Keratinocyte (primary cell): ENCODE measurements around the gene TMPRSS4.

ENCODE experiments used
- EZH2 ChIP-seq: IDR thresholded peaks from one replicate; pipeline ENCODE4 v1.6.1; 2012; ENCODE audit warnings: inconsistent platforms, mild to moderate bottlenecking, low read length, moderate library complexity
- TF ChIP-seq, protein P1 (sequence below), 3 experiments: IDR thresholded peaks in 1 of 3; conservative IDR thresholded peaks in 1 of 3; optimal IDR thresholded peaks in 1 of 3; 2 replicates in 2 of 3; 3 replicates in 1 of 3; pipeline versions ENCODE3 to v1.5.1; 2011; ENCODE audit warnings: low read length in 3 of 3, mild to moderate bottlenecking in 3 of 3, moderate library complexity in 2 of 3, control low read depth in 1 of 3, inconsistent platforms in 1 of 3; ENCODE audit not compliant: insufficient read depth in 2 of 3; ENCODE audit errors: extremely low read depth in 1 of 3

DNA sequence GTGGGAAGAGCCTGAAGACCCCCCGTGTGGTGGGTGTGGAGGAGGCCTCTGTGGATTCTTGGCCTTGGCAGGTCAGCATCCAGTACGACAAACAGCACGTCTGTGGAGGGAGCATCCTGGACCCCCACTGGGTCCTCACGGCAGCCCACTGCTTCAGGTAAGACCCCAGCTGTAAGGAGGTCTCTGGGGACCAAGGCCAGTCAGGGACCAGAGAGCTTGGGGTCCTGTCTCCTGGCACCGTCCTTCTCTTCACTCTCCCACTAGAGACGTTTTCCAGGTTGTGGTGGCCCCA is 34.8 kb downstream of the TMPRSS4 start:
- TF ChIP-seq, protein P1, sequence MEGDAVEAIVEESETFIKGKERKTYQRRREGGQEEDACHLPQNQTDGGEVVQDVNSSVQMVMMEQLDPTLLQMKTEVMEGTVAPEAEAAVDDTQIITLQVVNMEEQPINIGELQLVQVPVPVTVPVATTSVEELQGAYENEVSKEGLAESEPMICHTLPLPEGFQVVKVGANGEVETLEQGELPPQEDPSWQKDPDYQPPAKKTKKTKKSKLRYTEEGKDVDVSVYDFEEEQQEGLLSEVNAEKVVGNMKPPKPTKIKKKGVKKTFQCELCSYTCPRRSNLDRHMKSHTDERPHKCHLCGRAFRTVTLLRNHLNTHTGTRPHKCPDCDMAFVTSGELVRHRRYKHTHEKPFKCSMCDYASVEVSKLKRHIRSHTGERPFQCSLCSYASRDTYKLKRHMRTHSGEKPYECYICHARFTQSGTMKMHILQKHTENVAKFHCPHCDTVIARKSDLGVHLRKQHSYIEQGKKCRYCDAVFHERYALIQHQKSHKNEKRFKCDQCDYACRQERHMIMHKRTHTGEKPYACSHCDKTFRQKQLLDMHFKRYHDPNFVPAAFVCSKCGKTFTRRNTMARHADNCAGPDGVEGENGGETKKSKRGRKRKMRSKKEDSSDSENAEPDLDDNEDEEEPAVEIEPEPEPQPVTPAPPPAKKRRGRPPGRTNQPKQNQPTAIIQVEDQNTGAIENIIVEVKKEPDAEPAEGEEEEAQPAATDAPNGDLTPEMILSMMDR (optimal IDR thresholded peaks at IDR 0.05 in 1 of 3, IDR thresholded peaks at IDR 0.05 in 1 of 3, conservative IDR thresholded peaks at IDR 0.05 in 1 of 3; ENCODE audit: extremely low read depth in 1 of 3, insufficient read depth in 2 of 3, low read length in 3 of 3), result no peak
- TF ChIP-seq EZH2, result no peak
